ENCODE data around the gene ATRAID.
"Not testable (repeated sequence)": the region's sequence is repeated elsewhere in the genome, so short reads cannot be mapped to it uniquely, and the experiment has no call there.

Gene ATRAID, protein sequence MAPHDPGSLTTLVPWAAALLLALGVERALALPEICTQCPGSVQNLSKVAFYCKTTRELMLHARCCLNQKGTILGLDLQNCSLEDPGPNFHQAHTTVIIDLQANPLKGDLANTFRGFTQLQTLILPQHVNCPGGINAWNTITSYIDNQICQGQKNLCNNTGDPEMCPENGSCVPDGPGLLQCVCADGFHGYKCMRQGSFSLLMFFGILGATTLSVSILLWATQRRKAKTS

DNA sequence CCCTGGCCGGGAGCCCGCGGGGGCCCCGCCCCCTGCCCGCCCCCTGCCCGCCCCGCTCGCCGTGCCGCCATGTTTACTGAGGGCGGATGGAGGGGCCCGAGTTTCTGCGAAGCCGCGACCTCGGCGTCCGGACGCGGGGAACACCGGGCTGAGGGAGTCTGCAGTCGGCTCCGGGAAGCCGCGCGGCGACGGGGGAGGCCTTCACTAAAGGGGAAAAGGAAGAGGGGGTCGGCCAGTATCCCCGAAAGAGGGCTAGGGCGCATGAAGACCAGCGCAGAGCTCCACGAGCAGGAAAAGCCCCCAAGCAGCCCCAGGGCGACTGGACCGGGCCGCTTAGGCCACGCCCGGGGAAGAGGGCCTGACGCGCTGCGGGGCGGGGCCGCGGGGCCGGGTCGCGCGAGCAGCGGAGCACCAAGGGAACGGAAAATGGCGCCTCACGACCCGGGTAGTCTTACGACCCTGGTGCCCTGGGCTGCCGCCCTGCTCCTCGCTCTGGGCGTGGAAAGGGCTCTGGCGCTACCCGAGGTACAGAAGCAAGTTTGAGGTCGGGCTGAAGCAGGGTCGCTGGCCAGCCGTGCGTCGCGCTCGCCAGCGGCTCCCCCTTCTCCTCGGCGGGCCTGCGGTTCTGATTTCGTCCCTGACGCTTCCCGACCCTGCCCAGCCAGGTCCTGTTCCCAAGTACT is at the start of gene ATRAID, which contains the start of gene SLC5A6:
ATRAID (plus strand) TSS at position 99 of the 683 bp plus-strand sequence; CDS start at position 427, 328 bp downstream.
SLC5A6 (minus strand) TSS at position 326 of the 683 bp plus-strand sequence. CDS start 4,618 bp downstream, outside the sequence.
- DNase-seq (ENCODE audit: low read depth, low spot score) = peak; percentile 72

DNA sequence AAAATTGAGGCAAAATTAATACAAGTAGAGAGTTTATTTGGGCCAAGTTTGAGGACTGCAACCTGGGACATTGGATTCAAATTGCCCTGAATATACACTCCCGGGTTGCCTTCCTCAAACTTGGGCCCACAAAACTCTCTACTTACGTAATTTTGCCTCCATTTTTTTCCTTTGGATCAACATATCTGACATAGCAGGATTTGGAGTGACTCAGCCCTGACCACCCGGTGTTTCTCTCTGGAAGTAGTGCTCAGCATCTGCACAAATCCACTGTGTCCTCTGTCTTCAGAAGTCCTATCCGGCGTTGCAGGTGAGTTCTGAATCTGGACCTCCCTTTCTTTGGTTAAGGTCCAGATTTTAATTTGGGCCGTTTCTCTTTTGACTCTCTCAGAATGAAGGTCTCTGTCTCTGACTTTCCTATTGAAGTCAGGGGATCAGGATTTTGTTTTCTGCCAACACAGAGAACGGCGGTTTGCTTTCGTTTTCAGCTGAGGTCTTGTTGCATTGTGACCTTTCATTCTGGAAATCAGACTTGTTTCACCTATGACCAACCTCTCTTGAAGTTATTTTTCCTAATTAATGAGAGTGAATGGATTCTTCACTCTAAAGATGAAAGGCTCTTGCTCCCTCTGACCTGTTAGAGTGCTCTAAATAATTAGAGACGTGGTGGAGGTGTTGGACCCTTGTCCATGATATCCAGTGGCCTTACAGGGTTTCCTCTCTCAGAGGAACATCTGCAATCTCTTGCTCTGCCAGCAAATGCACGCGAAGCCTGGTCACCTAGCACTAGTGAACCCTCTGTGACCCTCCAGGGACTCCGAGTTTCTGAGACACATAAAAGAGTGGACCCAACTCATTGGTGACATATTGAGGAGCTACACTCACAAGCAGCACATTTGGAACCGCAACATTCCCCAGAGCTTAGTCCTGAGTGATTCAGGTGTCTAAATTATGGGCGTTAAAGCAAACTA is 49.4 kb upstream of the ATRAID start:
- DNase-seq (ENCODE audit: low read depth, low spot score) = no peak

- DNase-seq (ENCODE audit: low read depth, low spot score) = no peak
Measured at GRCh38 chr2:27164960-27165763, 46.7 kb upstream of the ATRAID start.

GRCh38 chr2:27170581-27171337 is 41.1 kb upstream of the ATRAID start:
- DNase-seq (ENCODE audit: low read depth, low spot score) = no peak

GRCh38 chr2:27171351-27171848 is 40.4 kb upstream of the ATRAID start:
- no peak for DNase-seq (ENCODE audit: low read depth, low spot score)

GRCh38 chr2:27174638-27175037 is 37.2 kb upstream of the ATRAID start:
- DNase-seq (ENCODE audit: low read depth, low spot score) = no peak

GRCh38 chr2:27175330-27175729 is 36.5 kb upstream of the ATRAID start:
- no peak for DNase-seq (ENCODE audit: low read depth, low spot score)

GRCh38 chr2:27175781-27176180 is 36.1 kb upstream of the ATRAID start:
- not testable (repeated sequence) for DNase-seq (ENCODE audit: low read depth, low spot score)

GRCh38 chr2:27177441-27178351 is 34.1 kb upstream of the ATRAID start:
- DNase-seq (ENCODE audit: low read depth, low spot score) = no peak

GRCh38 chr2:27178469-27178868 is 33.4 kb upstream of the ATRAID start:
- DNase-seq (ENCODE audit: low read depth, low spot score) = no peak

DNA sequence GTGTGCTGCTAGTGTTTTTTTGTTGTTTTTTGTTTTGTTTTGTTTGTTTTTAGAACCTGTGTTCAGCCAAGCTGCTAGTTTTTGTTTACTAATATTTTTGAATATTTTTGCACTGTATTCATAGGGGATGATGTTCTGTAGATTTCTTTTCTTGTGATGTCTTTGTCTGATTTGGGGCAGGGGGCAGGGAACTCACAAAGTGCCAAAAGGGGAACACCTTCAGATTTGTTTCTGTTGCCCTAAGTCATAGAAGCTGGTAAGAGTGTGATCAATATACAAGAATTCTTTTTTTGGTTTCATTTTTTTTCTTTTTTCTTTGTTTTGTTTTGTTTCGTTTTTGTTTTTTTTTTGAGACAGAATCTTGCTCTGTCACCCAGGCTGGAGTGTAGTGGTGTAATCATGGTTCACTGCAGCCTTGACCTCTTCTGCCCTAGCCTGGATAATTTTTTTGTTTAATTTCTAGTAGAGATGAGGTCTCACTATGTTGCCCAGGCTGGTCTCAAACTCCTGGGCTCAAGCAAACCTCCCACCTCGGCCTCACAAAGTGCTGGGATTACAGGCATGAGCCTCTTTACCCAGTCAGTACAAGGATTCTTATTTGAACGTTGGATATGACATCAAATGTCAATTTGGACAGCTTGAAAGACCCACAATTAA is 32.4 kb upstream of the ATRAID start:
- DNase-seq (ENCODE audit: low read depth, low spot score) = no peak

- peak; percentile 37 for DNase-seq (ENCODE audit: low read depth, low spot score)
Measured at GRCh38 chr2:27182346-27182745, 29.5 kb upstream of the ATRAID start.

GRCh38 chr2:27184115-27184514 is 27.7 kb upstream of the ATRAID start:
- no peak for DNase-seq (ENCODE audit: low read depth, low spot score)

DNA sequence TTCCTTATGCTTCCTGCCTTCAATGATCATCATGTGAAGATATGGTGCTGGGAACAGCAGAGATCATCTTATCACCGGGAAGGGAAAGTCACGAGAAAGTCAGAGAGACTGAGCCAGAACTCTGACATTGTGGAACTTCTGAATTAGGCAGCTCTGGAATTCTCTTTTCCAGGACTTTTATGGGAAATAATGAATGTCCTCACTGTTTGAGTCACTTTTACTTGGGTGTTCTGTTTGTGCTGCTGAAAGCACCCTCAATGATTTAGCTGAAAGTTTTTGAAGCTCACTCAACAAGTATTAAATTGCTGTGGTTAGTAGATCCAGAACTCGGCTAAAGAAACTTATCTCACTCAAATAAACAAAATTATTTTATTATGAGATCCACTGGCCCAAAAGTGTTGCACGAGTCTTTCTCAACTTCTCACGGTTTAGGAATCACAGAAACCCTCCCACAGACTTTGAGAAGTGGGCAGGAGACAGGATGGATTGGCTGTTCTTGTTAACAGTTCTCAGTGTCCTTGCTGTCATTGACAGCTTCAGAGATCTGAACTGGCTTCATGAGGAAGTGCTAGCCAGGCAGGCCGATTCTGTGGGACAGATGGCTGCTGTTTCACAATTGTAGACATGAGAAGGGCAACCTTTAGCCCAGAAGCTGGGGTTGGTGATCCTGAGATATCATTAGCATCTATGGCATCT is 26.4 kb upstream of the ATRAID start:
- no peak for DNase-seq (ENCODE audit: low read depth, low spot score)

DNA sequence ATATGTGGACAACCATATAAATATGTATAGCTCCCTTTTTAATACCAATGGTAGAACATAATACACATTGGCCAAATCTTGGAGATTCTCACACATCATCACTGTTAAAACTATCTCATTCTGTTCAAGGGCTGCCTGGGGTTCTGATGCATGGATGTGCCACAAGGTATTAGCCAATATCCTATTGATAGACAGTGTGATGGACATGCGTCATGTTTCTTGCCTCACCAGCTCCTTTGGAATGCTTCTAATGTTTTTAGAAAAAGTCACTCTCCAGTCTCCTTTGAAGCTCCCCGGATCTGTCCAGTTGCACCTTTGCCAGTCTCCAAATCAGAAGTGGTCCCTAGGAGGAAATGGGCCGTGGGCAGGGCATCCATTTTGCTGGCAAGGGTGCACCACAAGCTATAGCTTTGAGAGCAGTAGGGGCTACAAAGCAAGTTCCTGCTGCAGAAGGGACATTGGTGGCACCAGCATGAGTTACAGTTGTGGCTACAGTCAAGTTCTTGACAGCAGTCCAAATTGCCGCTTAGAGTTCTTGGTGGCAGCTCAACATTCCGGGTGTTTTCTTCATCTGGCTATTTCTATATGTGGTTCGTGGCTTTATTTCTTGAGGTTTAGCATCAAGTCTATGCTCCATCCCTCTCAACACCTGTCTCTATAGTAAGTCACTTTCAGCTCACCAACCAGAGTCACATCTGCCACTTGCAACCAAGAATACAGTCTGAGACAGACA is 25.1 kb upstream of the ATRAID start:
- DNase-seq (ENCODE audit: low read depth, low spot score) = no peak

- no peak for DNase-seq (ENCODE audit: low read depth, low spot score)
Measured at GRCh38 chr2:27189989-27190388, 21.9 kb upstream of the ATRAID start.

DNA sequence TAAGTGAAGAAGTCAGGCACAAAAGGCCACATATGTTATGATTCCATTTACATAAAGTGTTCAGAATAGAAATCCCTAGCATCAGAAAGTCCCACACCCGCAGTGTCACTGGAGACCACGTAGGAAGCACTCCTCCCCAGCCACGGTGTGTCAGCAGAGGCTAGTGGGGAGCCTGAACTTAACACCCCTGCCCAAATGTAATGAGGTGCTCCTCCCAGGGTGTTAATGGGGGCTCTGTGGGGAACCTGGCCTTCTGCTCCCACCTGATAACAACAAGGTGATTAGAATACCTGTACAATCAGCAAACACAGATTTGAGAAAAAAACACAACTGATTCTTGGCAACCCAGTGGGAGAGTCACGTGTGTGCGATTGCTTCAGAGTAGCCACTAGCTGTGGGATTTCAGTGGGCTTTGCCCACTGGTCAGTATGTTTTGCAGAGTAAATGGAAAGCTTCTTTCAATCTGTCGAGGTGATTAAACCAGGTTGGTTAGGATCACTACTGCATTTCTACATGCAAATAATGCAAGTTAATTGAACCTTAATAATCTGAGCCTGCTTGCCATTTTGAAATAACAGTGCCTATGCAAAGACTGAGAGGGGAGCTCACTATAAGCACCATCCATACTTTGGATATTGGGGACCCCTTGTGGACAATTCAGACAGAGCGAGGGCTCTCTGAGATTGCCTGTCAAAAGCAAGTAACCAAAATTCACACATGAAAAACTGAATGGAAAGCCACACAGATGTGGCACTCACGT is 20.6 kb upstream of the ATRAID start:
- peak; percentile 39 for DNase-seq (ENCODE audit: low read depth, low spot score)

Measured in smooth muscle cell of the brain vasculature (primary cell).